Left lobe of liver (tissue), 2 donors: ENCODE data around the gene WDR75. TPM values are rescaled to one million over a fixed set of nuclear protein-coding genes. Genes with fewer than 3 reads are reported as not detected.
A peak's percentile ranks its signal among the peaks of the same experiment; 100 is the strongest.

Experiments used
- ATAC-seq: fragments of 200-7000 bp; cut with Tn5 transposase; one replicate; pipeline ENCODE4 v1.9.1; 2020; ENCODE audit warnings: mild to moderate bottlenecking, moderate library complexity
- DNase-seq: peaks from one replicate; pipeline ENCODE4 v3.0.0-alpha.2; 2020; ENCODE audit warnings: low spot score
- total RNA-seq: library from RNA; stranded (reverse); gene quantifications from one replicate; pipeline ENCODE4 v1.2.1, GENCODE V29; 2021
- donor health status: DM: no; HTN: no; CAD: no; lungs with moderate emphysema.
- donor health status: DM: no; HTN: yes; CAD: no.

The WDR75 gene
- total RNA-seq, 1 donor from 2014 or later = 9.0 TPM

- no peak for ATAC-seq
- no peak for DNase-seq
Observed at GRCh38 chr2:189492451-189492850, 51.2 kb downstream of the WDR75 start.

GRCh38 chr2:189498205-189498604 lies 56.9 kb downstream of the WDR75 start:
- no peak for DNase-seq
- peak; percentile 99 for ATAC-seq

- ATAC-seq (no peak), DNase-seq (no peak)
Observed at GRCh38 chr2:189499137-189499536, 57.9 kb downstream of the WDR75 start.

GRCh38 chr2:189500456-189501160 lies 59.3 kb downstream of the WDR75 start:
- no peak for DNase-seq
- ATAC-seq = no peak

- ATAC-seq (no peak), DNase-seq (no peak)
Observed at GRCh38 chr2:189501487-189501886, 60.2 kb downstream of the WDR75 start.

GRCh38 chr2:189502714-189503113 lies 61.4 kb downstream of the WDR75 start:
- DNase-seq = no peak
- no peak for ATAC-seq

GRCh38 chr2:189504238-189504637 lies 63.0 kb downstream of the WDR75 start:
- ATAC-seq (no peak), DNase-seq (no peak)

GRCh38 chr2:189505492-189505891 lies 64.2 kb downstream of the WDR75 start:
- no peak for DNase-seq
- no peak for ATAC-seq

- ATAC-seq (no peak), DNase-seq (no peak)
Observed at GRCh38 chr2:189506514-189506976, 65.3 kb downstream of the WDR75 start.

GRCh38 chr2:189511210-189511959 lies 70.1 kb downstream of the WDR75 start:
- ATAC-seq = no peak

GRCh38 chr2:189511960-189512319 lies 70.7 kb downstream of the WDR75 start:
- DNase-seq = no peak
- ATAC-seq = no peak

More at GRCh38 chr2:189511210-189511959, 70.1 kb downstream of the WDR75 start:
- DNase-seq = no peak

GRCh38 chr2:189512879-189513278 lies 71.6 kb downstream of the WDR75 start:
- peak; percentile 24 for ATAC-seq
- no peak for DNase-seq

GRCh38 chr2:189514104-189514503 lies 72.8 kb downstream of the WDR75 start:
- DNase-seq (no peak), ATAC-seq (peak; percentile 33)

GRCh38 chr2:189515264-189515663 lies 74.0 kb downstream of the WDR75 start:
- ATAC-seq (no peak), DNase-seq (no peak)

- no peak for DNase-seq
- no peak for ATAC-seq
Observed at GRCh38 chr2:189516546-189516945, 75.3 kb downstream of the WDR75 start.

GRCh38 chr2:189517847-189518535 lies 76.7 kb downstream of the WDR75 start:
- DNase-seq = no peak
- no peak for ATAC-seq

- DNase-seq = no peak
- ATAC-seq = no peak
Observed at GRCh38 chr2:189519631-189520387, 78.5 kb downstream of the WDR75 start.

- ATAC-seq = peak; percentile 78
- DNase-seq = no peak
Observed at GRCh38 chr2:189521699-189522434, 80.6 kb downstream of the WDR75 start.

GRCh38 chr2:189522435-189523151 lies 81.3 kb downstream of the WDR75 start:
- no peak for DNase-seq
- ATAC-seq = peak; percentile 67

GRCh38 chr2:189524746-189525145 lies 83.5 kb downstream of the WDR75 start:
- ATAC-seq = no peak

More at GRCh38 chr2:189524746-189525145, 83.5 kb downstream of the WDR75 start:
- no peak for DNase-seq
